ENCODE data around the gene KIF26B.

Gene KIF26B

DNA sequence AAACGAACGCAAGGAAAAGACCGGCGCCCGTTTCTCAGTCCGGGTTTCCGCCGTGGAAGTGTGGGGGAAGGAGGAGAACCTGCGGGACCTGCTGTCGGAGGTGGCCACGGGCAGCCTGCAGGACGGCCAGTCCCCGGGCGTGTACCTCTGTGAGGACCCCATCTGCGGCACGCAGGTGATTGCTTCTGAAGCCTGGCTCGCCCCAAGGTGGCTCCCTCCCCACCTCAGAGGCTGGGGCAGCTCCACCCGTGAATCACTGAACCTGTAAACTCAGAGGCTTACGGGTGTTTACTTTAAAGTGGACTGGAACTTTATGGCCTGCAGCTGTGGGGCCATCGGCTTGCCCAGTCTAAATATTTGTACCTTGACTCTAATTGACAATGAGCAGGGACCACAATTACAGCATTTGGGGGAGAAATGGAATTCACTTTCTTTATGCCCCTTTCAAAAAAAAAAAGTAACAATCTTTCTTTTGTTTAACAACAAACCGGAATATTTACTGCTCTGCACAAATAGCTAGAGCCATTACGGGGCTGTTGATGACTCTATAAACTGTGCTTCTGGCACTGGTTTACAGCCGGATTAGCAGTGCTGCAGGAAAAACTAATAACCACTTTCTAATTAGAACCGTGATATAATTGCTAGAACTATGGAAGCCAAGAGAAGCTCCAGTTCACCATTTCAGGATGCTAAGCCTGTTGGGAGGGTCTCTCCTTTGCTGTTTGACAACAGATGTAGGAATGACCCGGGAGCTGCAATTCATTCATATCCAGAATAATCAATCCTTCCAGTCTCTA is 454.8 kb downstream of the KIF26B start:
- no peak for DNase-seq

- DNase-seq: no peak
Observed at GRCh38 chr1:245611251-245611650, 456.5 kb downstream of the KIF26B start.

- DNase-seq: no peak
Observed at GRCh38 chr1:245614476-245614875, 459.7 kb downstream of the KIF26B start.

DNA sequence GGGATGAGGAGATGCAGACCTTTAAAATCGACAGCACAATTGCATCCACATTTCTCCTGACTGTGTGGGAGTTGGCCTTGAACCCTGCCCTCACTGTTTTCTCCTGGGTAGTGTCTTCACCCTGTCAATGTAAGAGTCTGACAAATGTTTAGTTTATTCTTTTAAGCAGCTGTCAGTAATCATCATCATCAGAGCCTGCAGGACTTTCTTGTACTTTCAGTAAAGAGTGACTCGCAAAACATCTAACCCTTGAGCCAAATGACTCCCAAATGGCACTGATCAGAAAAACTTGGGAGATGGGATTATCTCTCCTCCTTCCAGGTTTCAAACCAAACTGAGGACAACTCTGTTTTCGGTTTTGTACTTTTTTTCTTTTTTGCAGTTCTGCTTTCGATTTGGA is 460.2 kb downstream of the KIF26B start:
- no peak for DNase-seq

- DNase-seq: no peak
Observed at GRCh38 chr1:245621589-245621988, 466.8 kb downstream of the KIF26B start.

DNA sequence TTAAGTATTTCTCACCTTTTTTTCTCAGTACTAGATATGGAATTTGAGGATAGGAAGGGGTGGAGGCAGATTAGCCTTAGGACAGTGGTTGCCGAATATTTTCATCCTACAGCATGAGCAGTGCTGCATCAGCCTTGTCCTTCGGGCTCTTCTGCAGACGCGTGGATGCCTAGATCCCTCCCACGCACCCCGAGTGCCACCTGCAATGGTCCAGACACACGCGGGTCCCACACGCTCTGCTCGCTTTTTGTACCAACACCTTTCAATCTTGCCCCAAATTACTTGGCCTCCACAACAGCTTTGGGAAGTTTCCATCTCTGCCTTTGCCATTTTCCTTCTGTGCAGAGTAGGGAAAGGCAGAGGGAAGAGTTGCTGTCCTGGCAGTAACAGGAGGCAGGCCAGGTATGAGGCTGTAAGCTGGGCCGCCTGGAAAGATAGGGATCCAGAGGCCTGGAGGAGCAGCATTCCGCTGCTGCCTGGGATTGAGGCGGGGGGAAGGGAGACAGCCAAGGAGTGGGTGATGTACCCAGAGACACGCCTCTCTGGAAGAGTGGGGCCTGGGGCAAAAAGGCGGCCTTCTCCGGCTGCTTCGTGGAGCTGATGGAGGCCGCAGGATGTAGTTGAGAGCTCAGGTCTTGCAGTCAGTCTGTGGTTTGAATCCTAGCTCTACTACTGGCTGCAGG is 467.7 kb downstream of the KIF26B start:
- DNase-seq: no peak

GRCh38 chr1:245641384-245641783 is 486.6 kb downstream of the KIF26B start:
- DNase-seq: no peak

DNA sequence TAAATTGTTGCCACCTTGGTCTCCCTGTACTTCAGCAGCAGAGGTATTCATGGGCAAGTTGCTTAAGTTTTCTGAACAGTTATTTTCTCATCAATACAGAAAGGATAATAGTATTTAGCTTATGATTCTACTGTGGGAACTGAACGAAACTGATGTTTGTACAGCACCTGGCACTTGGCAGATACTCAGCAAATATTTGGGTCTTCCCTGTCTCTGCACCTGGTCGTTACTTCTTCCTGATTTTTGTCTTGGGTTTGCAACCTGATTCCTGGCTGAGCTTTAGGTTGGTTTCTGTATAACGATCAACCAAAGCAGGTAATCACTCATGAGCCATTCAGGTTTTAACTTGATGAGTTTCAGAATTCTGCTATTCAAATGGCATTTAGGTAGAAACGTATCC is 490.6 kb downstream of the KIF26B start:
- no peak for DNase-seq

DNA sequence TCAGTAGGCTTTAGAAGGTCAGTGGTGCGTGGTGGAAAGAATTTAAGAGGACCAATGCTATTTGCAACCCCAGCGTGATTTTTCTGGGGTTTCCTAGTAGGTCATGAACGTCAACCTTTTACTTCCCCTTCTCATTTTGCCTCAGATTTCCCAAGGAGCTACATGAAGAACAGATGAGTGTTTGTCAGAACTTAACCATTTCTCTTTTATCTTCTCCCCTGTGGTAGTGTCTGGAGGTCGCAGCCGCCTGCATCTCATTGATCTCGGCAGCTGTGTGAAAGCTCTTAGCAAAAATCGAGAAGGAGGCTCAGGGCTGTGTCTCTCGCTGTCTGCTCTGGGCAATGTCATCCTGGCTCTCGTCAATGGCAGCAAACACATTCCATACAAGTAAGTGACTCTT is 491.1 kb downstream of the KIF26B start:
- no peak for DNase-seq

DNA sequence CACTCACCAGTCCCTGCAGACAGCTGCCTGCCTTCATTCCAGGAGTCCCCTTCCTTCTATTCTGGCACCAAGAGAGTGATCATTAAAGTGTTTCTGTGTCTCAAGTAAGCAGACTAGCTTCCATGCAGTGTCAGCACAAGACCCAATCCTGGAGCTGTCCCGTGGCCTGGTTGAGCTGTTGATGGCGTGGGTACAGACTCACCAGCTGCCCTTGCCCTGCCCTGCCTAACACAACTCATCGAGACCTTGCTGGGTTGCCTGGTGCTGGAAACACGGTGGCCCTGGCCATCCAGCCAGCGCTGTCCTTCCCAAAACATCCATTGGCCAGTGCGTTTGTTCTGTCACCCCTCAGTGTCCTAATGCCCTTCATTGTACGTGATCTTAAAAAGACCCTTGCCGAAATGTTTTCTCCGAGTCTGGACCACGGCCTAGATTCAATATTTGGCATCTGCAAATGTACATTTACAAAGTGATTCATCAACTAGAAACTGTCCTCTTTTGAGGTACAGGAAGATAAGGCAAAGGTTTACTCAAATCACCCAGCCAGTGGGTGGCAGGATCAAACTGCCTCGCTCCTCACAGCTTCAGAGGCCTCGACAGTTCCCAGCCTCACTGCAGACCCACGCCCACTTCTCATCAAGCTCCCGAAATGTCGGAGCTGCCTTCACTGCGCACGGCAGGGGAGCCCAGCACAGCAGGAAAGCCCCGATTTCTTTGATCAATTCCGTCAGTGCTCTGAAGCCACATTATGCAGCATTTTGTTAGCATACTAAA is 494.2 kb downstream of the KIF26B start:
- DNase-seq: no peak

GRCh38 chr1:245649666-245650065 is 494.9 kb downstream of the KIF26B start:
- DNase-seq: no peak

DNA sequence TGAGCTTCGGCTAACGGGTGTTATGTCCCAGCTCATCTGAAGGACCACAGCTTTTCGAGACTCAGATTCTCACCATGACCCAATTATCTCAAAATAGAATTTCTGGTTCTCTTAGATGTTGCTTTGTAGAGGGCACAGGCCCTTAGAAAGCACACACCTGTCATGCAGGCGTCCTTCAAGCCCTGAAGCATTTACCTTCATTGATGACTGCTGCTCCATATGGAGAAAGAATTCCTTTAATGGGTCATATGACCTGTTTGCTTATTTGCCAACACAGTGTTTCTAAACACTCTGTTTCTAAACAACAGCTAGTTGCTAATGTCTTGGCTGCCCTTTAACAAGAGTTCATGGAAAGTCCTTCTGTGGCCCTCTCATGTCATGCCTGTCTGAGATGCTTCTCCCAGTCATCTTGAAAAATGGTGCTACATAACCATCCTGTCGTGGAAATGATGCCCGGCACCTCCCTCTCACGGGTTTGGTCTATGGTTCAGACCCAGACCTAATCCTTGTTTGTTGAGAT is 495.7 kb downstream of the KIF26B start:
- no peak for DNase-seq

GRCh38 chr1:245651093-245651492 is 496.3 kb downstream of the KIF26B start:
- DNase-seq: no peak

DNA sequence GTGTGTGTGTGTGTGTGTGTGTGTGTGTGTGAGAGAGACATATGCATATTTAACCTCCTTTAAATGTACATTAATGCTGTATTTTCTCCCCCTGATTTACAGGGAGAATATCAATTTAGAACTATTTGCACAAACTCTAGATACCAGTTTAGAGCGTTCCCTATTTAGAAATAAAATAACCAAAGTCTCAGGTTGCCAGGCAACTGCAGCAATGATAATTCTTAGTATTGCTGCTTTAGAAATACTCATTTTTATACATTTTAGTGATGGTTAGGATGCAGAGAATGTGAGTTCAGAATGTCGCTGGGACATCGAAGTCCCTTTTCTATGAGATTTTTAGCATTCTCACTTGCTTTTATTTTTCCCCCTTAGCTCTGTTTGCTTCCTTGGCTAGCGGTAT is 497.3 kb downstream of the KIF26B start:
- no peak for DNase-seq

GRCh38 chr1:245652660-245653427 is 498.1 kb downstream of the KIF26B start:
- DNase-seq: no peak

- DNase-seq: no peak
Observed at GRCh38 chr1:245654460-245655050, 499.8 kb downstream of the KIF26B start.

- DNase-seq: no peak
Observed at GRCh38 chr1:245656189-245656717, 501.5 kb downstream of the KIF26B start.

GRCh38 chr1:245657371-245657770 is 502.6 kb downstream of the KIF26B start:
- no peak for DNase-seq

GRCh38 chr1:245663373-245663772 is 508.6 kb downstream of the KIF26B start:
- DNase-seq: no peak

- DNase-seq: no peak
Observed at GRCh38 chr1:245663841-245664240, 509.1 kb downstream of the KIF26B start.

DNA sequence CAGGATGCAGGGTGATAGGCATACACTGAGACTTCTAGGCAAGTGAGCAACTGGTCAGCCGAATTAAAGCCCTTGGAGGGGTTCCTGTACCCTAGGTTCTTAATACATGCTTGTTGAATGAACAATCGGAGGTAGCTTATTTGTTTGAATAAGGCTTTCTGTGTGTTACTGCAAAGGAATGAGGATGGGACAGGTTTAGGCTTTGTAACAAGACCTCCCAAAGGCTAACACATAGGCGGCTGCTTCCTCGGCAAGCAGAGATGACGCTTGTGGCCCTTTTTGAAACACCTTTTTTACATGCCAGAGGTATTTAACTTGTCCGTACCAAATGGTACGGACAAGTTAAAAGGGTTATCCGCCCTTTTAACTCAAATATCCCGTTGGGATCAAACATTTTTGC is 511.6 kb downstream of the KIF26B start:
- DNase-seq: no peak

DNA sequence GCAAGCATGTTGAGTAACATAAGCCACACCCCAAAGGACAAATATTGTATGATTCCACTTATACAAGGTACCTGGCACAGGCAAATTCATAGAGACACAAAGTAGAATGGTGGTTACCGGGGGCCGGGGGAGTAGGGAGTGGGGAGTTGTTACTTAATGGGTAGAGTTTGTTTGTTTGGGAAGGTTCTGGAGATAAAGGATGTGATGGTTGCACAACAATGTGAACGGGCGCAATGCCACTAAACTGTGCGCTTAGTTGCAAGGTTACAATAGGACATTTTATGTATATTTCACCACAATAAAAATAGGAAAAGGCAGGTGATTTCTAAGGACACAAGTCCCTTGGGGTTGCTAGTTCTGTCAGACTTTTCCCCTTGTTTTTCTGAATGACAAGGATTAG is 516.6 kb downstream of the KIF26B start:
- no peak for DNase-seq
